ENCODE data around the gene CAMTA1.

- TF ChIP-seq REST (IDR thresholded peaks at IDR 0.05; ENCODE audit: borderline replicate concordance) (no peak), REST (CRISPR knock-in tag; IDR thresholded peaks at IDR 0.05; ENCODE audit: low read depth) (no peak), POLR2A (conservative IDR thresholded peaks at IDR 0.05) (no peak), SP2 (IDR thresholded peaks at IDR 0.05; ENCODE audit: extremely low read depth, low read depth, low read length, poor library complexity, severe bottlenecking) (no peak), CTCF (IDR thresholded peaks at IDR 0.05 in 2 of 3, conservative IDR thresholded peaks at IDR 0.05 in 1 of 3; ENCODE audit: insufficient read depth in 2 of 3, low read depth in 1 of 3, low read length in 3 of 3) (no peak), EP300 (IDR thresholded peaks at IDR 0.05; ENCODE audit: low read length) (no peak), ZSCAN29 (IDR thresholded peaks at IDR 0.05) (no peak), NR2C2 (CRISPR knock-in tag; IDR thresholded peaks at IDR 0.05) (no peak), NR2C2 (tag; IDR thresholded peaks at IDR 0.05) (no peak), CREB1 (IDR thresholded peaks at IDR 0.05) (no peak), CREB1 (CRISPR knock-in tag; IDR thresholded peaks at IDR 0.05) (no peak), ARHGAP35 (IDR thresholded peaks at IDR 0.05; ENCODE audit: partially characterized antibody) (no peak)
Observed at GRCh38 chr1:7172804-7173203, 387.6 kb downstream of the CAMTA1 start.
